ENCODE data around the gene ZNF800. TPM values are rescaled to one million over a fixed set of nuclear protein-coding genes. Genes with fewer than 3 reads are reported as not detected.

ZNF800 gene
- total RNA-seq, 4 donors from 2014 or later, result 27.1 to 61.6 (median 36.2) TPM

DNA sequence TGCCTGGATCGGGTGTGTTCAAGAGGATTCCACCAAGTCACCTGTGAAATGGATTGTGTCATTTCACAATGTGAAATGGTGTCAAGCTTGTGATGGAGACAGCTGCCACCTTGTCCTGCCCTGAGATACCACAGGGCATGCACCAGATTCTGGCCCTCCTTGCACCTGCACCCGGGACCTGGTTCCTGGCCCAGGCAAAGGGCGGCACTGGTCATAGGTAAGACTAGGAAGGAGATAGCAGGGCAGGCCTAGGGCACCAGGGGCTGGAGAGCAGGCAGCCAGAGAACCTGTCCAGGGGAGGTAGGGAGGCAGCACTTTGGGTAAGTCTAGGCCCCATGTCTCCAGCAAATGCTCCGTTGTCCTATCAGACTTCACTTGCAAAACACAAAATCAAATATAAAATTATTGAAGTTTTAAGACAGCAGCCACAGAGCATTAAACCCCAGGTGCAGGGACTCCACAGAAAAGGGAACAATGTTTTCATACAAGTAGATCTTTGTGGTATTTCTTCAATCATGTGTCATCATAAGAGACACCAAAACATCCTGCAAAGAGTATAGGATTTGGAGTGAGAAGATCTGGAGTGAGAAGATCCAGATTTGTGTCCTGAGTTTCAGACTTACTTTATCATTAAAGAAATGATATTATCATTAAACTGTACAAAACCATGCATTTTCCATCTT, 22.7 kb upstream of the ZNF800 start:
- no peak overlapping the region for H3K4me3 ChIP-seq (replicated peaks in 1 of 3)
- no peaks in the 10 kb centered on the region for H3K27me3 ChIP-seq
- H3K27ac ChIP-seq, result no peak overlapping the region
- H3K4me1 ChIP-seq, result no peaks in the 10 kb centered on the region
- DNase-seq, result no peak
- no peaks in the 10 kb centered on the region for H3K9me3 ChIP-seq
- 87 to 93% methylated on average over 3 to 4 of the region's 4 CpGs for WGBS, 2 donors
- intact Hi-C loops (cut with DNase I), result no loop called here
- no peak for TF ChIP-seq POLR2A (IDR thresholded peaks at IDR 0.05)
- TF ChIP-seq, protein P1, sequence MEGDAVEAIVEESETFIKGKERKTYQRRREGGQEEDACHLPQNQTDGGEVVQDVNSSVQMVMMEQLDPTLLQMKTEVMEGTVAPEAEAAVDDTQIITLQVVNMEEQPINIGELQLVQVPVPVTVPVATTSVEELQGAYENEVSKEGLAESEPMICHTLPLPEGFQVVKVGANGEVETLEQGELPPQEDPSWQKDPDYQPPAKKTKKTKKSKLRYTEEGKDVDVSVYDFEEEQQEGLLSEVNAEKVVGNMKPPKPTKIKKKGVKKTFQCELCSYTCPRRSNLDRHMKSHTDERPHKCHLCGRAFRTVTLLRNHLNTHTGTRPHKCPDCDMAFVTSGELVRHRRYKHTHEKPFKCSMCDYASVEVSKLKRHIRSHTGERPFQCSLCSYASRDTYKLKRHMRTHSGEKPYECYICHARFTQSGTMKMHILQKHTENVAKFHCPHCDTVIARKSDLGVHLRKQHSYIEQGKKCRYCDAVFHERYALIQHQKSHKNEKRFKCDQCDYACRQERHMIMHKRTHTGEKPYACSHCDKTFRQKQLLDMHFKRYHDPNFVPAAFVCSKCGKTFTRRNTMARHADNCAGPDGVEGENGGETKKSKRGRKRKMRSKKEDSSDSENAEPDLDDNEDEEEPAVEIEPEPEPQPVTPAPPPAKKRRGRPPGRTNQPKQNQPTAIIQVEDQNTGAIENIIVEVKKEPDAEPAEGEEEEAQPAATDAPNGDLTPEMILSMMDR (IDR thresholded peaks at IDR 0.05), result no peak
- H3K36me3 ChIP-seq, result no peaks in the 10 kb centered on the region

DNA sequence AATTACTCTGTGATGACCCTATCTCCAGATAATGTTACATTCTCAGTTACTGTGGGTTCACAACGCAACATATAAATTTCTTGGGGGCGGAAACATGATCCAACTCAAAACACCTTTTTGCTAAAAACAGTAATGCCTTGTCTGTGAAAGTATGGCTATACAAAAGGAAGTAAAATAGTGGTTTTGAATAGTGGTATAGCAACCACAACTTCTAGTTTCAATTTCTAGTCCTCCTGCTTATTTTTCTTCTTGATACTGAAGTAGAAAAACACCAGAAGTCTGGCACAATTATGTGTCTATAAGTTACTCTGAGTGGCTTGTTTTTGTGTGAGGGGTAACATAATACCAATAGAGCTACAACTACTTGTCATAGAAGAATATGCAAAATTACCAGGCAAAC, 21.5 kb upstream of the ZNF800 start:
- TF ChIP-seq, protein P1 (IDR thresholded peaks at IDR 0.05), result no peak
- TF ChIP-seq POLR2A (IDR thresholded peaks at IDR 0.05), result no peak
- whole genome bisulfite sequencing, 2 donors, result 87 to 89% methylated on average over 2 of the region's 2 CpGs
- H3K36me3 ChIP-seq, result no peaks in the 10 kb centered on the region
- no peaks in the 10 kb centered on the region for H3K4me1 ChIP-seq
- H3K27me3 ChIP-seq, result no peaks in the 10 kb centered on the region
- H3K4me3 ChIP-seq (replicated peaks in 1 of 3), result no peak overlapping the region
- DNase-seq, result no peak
- intact Hi-C loops (cut with DNase I), result no loop called here
- H3K27ac ChIP-seq, result no peak overlapping the region
- H3K9me3 ChIP-seq, result no peaks in the 10 kb centered on the region

DNA sequence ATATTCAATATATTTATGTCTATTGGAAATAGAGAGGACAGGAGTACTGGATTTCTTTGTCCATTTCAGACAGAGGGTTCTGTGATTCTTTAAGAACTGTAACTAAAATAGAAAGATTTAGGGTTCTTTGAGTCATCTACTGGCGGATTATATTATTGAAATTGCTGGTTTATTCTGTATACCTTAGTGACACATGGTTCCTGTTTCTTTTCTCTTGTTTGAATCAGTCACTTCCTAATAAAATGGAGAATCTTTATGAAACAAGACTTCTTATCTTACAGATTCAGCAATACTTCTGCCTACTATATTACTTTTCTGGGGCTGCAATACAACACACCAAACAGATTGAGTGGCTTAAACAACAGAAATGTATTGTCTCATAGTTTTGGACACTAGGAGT, 20.8 kb upstream of the ZNF800 start:
- Histone ChIP-seq H3K27me3 (no peaks in the 10 kb centered on the region), H3K4me3 (replicated peaks in 1 of 3) (no peak overlapping the region), H3K27ac (no peak overlapping the region), H3K36me3 (no peaks in the 10 kb centered on the region), H3K9me3 (no peaks in the 10 kb centered on the region), H3K4me1 (no peaks in the 10 kb centered on the region)
- no peak for TF ChIP-seq POLR2A (IDR thresholded peaks at IDR 0.05)
- TF ChIP-seq, protein P1 (IDR thresholded peaks at IDR 0.05), result no peak
- intact Hi-C loops (cut with DNase I), result no loop called here
- no peak for DNase-seq
- 78 to 94% methylated on average over 1 of the region's 1 CpG for WGBS, 2 donors

DNA sequence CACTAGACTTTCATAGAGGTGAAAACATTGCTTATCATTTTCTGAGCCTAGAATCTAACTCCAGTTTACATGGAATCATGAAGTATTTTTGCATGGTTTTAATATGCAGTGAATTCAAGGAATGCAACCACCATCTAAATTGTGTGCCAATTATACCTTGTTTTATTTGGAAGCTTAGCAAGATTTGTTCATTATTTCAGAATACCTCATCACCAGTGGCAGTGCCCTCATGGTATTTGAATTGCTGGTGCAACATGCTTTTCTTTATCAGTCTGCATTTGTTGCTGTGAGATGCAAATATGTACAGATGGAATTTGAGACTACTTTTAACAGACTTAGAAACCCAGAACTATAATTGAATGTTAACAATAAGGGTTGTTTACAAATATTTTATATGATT, 18.7 kb upstream of the ZNF800 start:
- Histone ChIP-seq H3K4me3 (replicated peaks in 1 of 3) (no peak overlapping the region), H3K9me3 (no peaks in the 10 kb centered on the region), H3K36me3 (no peaks in the 10 kb centered on the region), H3K4me1 (no peaks in the 10 kb centered on the region), H3K27ac (no peak overlapping the region), H3K27me3 (no peaks in the 10 kb centered on the region)
- intact Hi-C loops (cut with DNase I), result no loop called here
- no peak for TF ChIP-seq POLR2A (IDR thresholded peaks at IDR 0.05)
- TF ChIP-seq, protein P1 (IDR thresholded peaks at IDR 0.05), result no peak
- no peak for DNase-seq

DNA sequence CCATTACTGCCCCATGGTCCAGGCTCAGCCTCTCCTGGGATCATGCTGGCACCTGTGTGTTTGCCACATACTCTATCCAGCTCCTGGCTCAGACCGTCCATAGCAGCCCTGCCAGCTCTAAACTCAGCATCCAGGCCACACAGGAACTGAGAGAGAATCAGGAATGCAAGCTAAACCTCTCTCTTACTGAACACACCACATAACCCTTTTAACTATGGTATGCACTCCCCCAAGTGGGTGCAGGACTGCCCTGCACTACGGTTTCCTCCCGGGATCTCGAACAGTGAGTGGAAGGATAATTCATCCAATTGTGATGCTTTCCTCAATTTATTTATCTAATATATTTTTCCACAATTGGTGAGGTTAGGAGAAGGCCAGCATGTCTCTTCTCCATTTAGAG, 17.1 kb upstream of the ZNF800 start:
- H3K36me3 ChIP-seq, result no peaks in the 10 kb centered on the region
- no peaks in the 10 kb centered on the region for H3K27me3 ChIP-seq
- no peak for DNase-seq
- no peaks in the 10 kb centered on the region for H3K4me1 ChIP-seq
- WGBS, 2 donors, result 57 to 68% methylated on average over 4 of the region's 4 CpGs
- intact Hi-C loops (cut with DNase I), result no loop called here
- TF ChIP-seq, protein P1 (IDR thresholded peaks at IDR 0.05), result no peak
- no peak for TF ChIP-seq POLR2A (IDR thresholded peaks at IDR 0.05)
- no peak overlapping the region for H3K27ac ChIP-seq
- H3K9me3 ChIP-seq, result no peaks in the 10 kb centered on the region
- no peak overlapping the region for H3K4me3 ChIP-seq (replicated peaks in 1 of 3)

Measured in thyroid gland (tissue), 4 donors.